B cell (primary cell): ENCODE measurements around the gene SPECC1L.

Experiments used
- CTCF ChIP-seq: fragments of 200-600 bp; IDR thresholded peaks from one replicate; pipeline ENCODE4 v1.8.0; 2022; ENCODE audit warnings: antibody characterized with exemption, mild to moderate bottlenecking
- EZH2 ChIP-seq: IDR thresholded peaks from 2 replicates; pipeline ENCODE4 v1.6.1; 2012; ENCODE audit warnings: borderline replicate concordance, low read depth, mild to moderate bottlenecking, moderate library complexity, low read length; ENCODE audit not compliant: insufficient read depth, poor library complexity, severe bottlenecking

- no peak for TF ChIP-seq CTCF
- TF ChIP-seq EZH2 = no peak
Observed at GRCh38 chr22:24225951-24226350, 44.7 kb upstream of the SPECC1L start.
